ENCODE results near the gene SLC8A1.

DNA sequence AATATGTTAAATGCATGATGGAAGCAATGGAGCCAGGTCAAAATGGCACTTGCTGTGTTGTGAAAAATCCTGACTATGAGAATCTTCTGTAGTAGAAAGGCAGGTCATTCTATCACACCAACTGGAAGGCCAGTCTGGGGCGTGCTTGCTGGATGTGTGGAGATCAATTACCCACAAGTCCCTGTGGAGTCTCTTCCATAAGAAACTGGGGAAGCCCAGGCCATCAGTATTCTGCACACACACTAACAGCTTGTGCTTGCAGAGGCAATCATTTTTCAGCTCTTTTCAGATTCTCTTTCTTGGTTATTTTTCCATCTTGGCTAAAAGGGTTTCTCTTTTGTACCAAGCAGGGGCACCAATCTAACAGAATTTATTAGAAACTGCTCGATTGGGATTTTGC, 190.8 kb downstream of the SLC8A1 start:
- TF ChIP-seq, protein P1, sequence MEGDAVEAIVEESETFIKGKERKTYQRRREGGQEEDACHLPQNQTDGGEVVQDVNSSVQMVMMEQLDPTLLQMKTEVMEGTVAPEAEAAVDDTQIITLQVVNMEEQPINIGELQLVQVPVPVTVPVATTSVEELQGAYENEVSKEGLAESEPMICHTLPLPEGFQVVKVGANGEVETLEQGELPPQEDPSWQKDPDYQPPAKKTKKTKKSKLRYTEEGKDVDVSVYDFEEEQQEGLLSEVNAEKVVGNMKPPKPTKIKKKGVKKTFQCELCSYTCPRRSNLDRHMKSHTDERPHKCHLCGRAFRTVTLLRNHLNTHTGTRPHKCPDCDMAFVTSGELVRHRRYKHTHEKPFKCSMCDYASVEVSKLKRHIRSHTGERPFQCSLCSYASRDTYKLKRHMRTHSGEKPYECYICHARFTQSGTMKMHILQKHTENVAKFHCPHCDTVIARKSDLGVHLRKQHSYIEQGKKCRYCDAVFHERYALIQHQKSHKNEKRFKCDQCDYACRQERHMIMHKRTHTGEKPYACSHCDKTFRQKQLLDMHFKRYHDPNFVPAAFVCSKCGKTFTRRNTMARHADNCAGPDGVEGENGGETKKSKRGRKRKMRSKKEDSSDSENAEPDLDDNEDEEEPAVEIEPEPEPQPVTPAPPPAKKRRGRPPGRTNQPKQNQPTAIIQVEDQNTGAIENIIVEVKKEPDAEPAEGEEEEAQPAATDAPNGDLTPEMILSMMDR (IDR thresholded peaks at IDR 0.05) = no peak
- TF ChIP-seq POLR2A (IDR thresholded peaks at IDR 0.05) = no peak
- no peak for TF ChIP-seq POLR2AphosphoS5 (IDR thresholded peaks at IDR 0.05)

Measured in breast epithelium (tissue), 3 donors.